BJ (cell line): Measurements from ENCODE around the gene MRPL52. TPM values are rescaled to one million over a fixed set of nuclear protein-coding genes. Genes with fewer than 3 reads are reported as not detected.

Experiments used
- CTCF ChIA-PET: fragments of 350-600 bp; formaldehyde crosslinking; extraction: SDS; loops from one replicate; lab custom pipeline; 2021; ENCODE audit warnings: antibody characterized with exemption, inconsistent platforms; lab: Yijun Ruan, JAX
- POLR2A ChIA-PET: fragments of 300-600 bp; sonication (Branson Sonifier 250); formaldehyde crosslinking; extraction: SDS; loops from one replicate; lab custom pipeline; 2021; ENCODE audit warnings: antibody characterized with exemption; lab: Charles Lee
- DNase-seq: peaks from one replicate; pipeline ENCODE4 v3.0.0-alpha.2; 2011; ENCODE audit warnings: low read depth
- H3K27me3 ChIP-seq: 2 replicates; pipeline ENCODE4 v1.6.0; 2011; ENCODE audit warnings: low read length; ENCODE audit not compliant: control insufficient read depth, insufficient read depth
- H3K36me3 ChIP-seq: 2 replicates; pipeline ENCODE4 v1.5.1; 2011; ENCODE audit warnings: low read length; ENCODE audit not compliant: control insufficient read depth, insufficient read depth
- H3K4me3 ChIP-seq: 2 replicates; pipeline ENCODE4 v1.5.1; 2011; ENCODE audit warnings: low read depth, mild to moderate bottlenecking, control low read depth, low read length
- CTCF ChIP-seq: IDR thresholded peaks from 2 replicates; pipeline ENCODE4 v1.5.1; 2011; ENCODE audit warnings: low read depth, mild to moderate bottlenecking, control low read depth, inconsistent platforms, low read length, moderate library complexity; ENCODE audit not compliant: insufficient read depth
- polyA plus RNA-seq: library from polyadenylated mRNA; depleted of rRNA; stranded (reverse); fragments of >200 nt; gene quantifications from 2 replicates; pipeline ENCODE4 v1.2.3, GENCODE V29; 2011

The MRPL52 gene
- polyA plus RNA-seq, 1 experiment, result 66.7 TPM

GRCh38 chr14:22811722-22812121 lies 18.0 kb upstream of the MRPL52 start:
- ChIA-PET CTCF (interaction anchor here (1.6 kb wide), 1 partner anchor 41 kb away, joined by 4 read pairs; no protein-coding TSS in a partner anchor), POLR2A (interaction anchor here (0.6 kb wide), 1 partner anchor 10 kb away, joined by 4 read pairs; no protein-coding TSS in a partner anchor)
- DNase-seq, result no peak
- TF ChIP-seq CTCF, result no peak
- Histone ChIP-seq H3K4me3 (no peak overlapping the region), H3K27me3 (no peaks in the 10 kb centered on the region), H3K36me3 (no peaks in the 10 kb centered on the region)

GRCh38 chr14:22812744-22813143 lies 16.9 kb upstream of the MRPL52 start:
- CTCF ChIA-PET, result interaction anchor here (0.7 kb wide), 1 partner anchor 256 kb away, joined by 4 read pairs; no protein-coding TSS in a partner anchor
- POLR2A ChIA-PET, result no interaction called here
- no peaks in the 10 kb centered on the region for H3K36me3 ChIP-seq
- no peak overlapping the region for H3K4me3 ChIP-seq
- H3K27me3 ChIP-seq, result no peaks in the 10 kb centered on the region
- no peak for DNase-seq
- TF ChIP-seq CTCF, result no peak

DNA sequence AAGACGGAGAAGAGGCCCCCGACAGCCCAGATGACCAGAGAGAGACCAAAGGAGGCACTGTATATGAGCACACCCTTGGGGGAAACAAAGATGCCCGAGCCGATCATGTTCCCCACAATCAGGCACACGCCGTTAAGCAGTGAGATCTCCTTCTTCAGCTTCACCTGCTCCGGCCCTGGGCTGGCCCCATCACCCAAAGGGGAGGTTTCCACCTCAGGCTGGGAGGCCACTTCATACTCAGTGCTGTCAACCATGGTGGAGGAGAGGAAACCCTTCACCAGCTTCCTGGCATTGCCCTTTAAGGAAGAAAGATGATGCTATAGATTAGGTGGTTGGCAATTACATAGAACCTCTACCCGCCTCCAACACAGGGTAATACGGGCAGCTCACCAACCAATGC lies 16.5 kb upstream of the MRPL52 start:
- no peak for DNase-seq
- Histone ChIP-seq H3K27me3 (no peaks in the 10 kb centered on the region), H3K4me3 (no peak overlapping the region), H3K36me3 (no peaks in the 10 kb centered on the region)
- no peak for TF ChIP-seq CTCF
- POLR2A ChIA-PET, result no interaction called here
- CTCF ChIA-PET, result interaction anchor here (0.7 kb wide), 1 partner anchor 257 kb away, joined by 4 read pairs; no protein-coding TSS in a partner anchor

GRCh38 chr14:22814373-22814772 lies 15.3 kb upstream of the MRPL52 start:
- CTCF ChIA-PET, result interaction anchor here (0.6 to 1.4 kb wide), 3 partner anchors 9 to 258 kb away, joined by 3 to 5 read pairs (median 3); no protein-coding TSS in a partner anchor
- H3K4me3 ChIP-seq, result no peak overlapping the region
- TF ChIP-seq CTCF, result no peak
- POLR2A ChIA-PET, result no interaction called here
- no peaks in the 10 kb centered on the region for H3K27me3 ChIP-seq
- DNase-seq, result no peak
- H3K36me3 ChIP-seq, result no peaks in the 10 kb centered on the region

GRCh38 chr14:22814941-22815713 lies 14.6 kb upstream of the MRPL52 start, which contains the start of gene SLC7A7:
Gene SLC7A7 (minus strand): TSS chr14:22815435. CDS start chr14:22813398, 2,037 bp downstream.
- Histone ChIP-seq H3K4me3 (no peak within 1 kb of the TSS), H3K27me3 (no peaks in the 10 kb centered on the region), H3K36me3 (no peaks in the 10 kb centered on the region)
- ChIA-PET CTCF (interaction anchor here (0.6 to 1.4 kb wide), 3 partner anchors 8 to 258 kb away, joined by 3 to 5 read pairs (median 3); no protein-coding TSS in a partner anchor), POLR2A (no interaction called here)
- no peak for TF ChIP-seq CTCF
- DNase-seq, result no peak
